Astrocyte (in vitro differentiated cells and primary cell): ENCODE data around the gene USP9X.
"Not testable (repeated sequence)": the region's sequence is repeated elsewhere in the genome, so short reads cannot be mapped to it uniquely, and the experiment has no call there.

ENCODE experiments used
- CTCF ChIP-seq: IDR thresholded peaks from 2 replicates; pipeline ENCODE4 v1.5.1; 2011; ENCODE audit warnings: low read depth, mild to moderate bottlenecking, inconsistent platforms, low read length, moderate library complexity; ENCODE audit not compliant: insufficient read depth
- EZH2 ChIP-seq: IDR thresholded peaks from 2 replicates; pipeline ENCODE4 v1.6.1; 2012; ENCODE audit warnings: mild to moderate bottlenecking, low read length, inconsistent platforms; ENCODE audit not compliant: insufficient read depth

GRCh38 chrX:41151726-41152125 is 66.5 kb downstream of the USP9X start:
- TF ChIP-seq CTCF, EZH2: not testable (repeated sequence)
